ENCODE measurements around the gene CNTN1.

Gene CNTN1

DNA sequence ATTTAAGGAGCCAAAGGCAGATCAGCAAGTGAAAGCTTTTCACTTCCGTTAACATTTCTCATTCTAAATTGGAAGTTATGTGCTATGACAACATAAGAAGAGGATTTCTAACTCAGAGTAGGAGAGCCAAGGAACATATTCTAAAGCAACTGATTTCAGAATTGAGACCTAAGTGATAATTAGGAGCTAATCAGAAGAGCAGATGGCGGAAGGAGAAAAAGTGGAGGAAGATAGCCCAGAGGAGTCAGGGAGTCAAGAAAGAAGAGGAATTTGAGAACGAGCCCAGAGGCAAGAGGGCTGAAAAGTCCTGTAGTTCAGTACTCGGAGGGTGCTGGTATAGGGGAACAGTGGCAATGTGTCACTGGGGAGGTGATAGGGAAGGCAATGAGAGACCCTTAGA is 162.4 kb downstream of the CNTN1 start:
- DNase-seq: no peak
- Histone ChIP-seq H3K36me3 (ENCODE audit: control insufficient read depth in 1 of 2, insufficient read depth in 2 of 2, low read depth in 1 of 2, low read length in 2 of 2) (no peaks in the 10 kb centered on the region), H2BK12ac (ENCODE audit: low read length in 2 of 2) (no peak overlapping the region), H3K4ac (ENCODE audit: low read depth in 1 of 2, low read length in 2 of 2) (no peak overlapping the region), H3K27me3 (ENCODE audit: control insufficient read depth in 1 of 2, insufficient read depth in 1 of 2, low read length in 2 of 2) (no peaks in the 10 kb centered on the region), H3K4me2 (ENCODE audit: low read length, poor library complexity, severe bottlenecking) (no peak overlapping the region), H3K4me1 (ENCODE audit: control insufficient read depth, insufficient read depth, low read depth, low read length) (no peaks in the 10 kb centered on the region), H3K9me3 (ENCODE audit: control insufficient read depth, low read length) (no peaks in the 10 kb centered on the region), H3K4me3 (ENCODE audit: insufficient read depth in 1 of 2, low read depth in 1 of 2, low read length in 2 of 2) (no peak overlapping the region), H2AK5ac (ENCODE audit: low read length, severe bottlenecking) (no peak overlapping the region), H3K27ac (ENCODE audit: low read length, poor library complexity, severe bottlenecking) (no peak overlapping the region), H3K79me1 (replicated peaks; ENCODE audit: low read length, poor library complexity, severe bottlenecking) (no peaks in the 10 kb centered on the region), H4K91ac (ENCODE audit: low read length) (no peak overlapping the region), H3K23ac (ENCODE audit: low read length in 2 of 2) (no peak overlapping the region), H2BK120ac (ENCODE audit: low read depth, low read length) (no peak overlapping the region), H4K8ac (ENCODE audit: low read length) (no peak overlapping the region), H2BK15ac (ENCODE audit: low read depth, poor library complexity, severe bottlenecking) (no peak overlapping the region), H2BK5ac (ENCODE audit: low read depth, low read length, poor library complexity, severe bottlenecking) (no peak overlapping the region), H3K18ac (ENCODE audit: low read depth in 1 of 2, low read length in 2 of 2) (no peak overlapping the region), H3K14ac (ENCODE audit: low read length in 2 of 2) (no peak overlapping the region), H2AFZ (ENCODE audit: low read depth, low read length) (no peak overlapping the region), H3K9ac (ENCODE audit: low read length) (no peak overlapping the region)
- WGBS: 53% methylated on average over 3 of the region's 4 CpGs

DNA sequence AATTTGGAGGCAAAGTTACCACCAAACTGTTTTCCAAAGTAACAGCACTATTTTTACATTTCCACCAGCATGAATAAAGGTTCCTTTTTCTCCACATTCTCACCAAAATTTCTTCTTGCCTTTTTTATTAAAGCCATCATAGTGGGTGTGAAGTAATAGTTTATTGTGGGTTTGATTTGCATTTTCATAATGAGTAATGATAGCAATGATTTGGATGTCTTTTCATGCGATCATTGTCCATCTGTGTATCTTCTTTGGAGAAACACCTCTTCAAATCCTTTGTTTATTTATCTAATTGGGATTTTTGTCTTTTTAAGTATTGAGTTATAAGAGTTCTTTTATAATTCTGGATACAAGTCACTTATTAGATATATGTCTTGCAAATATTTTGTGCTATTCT is 172.7 kb downstream of the CNTN1 start:
- Histone ChIP-seq H4K8ac (ENCODE audit: low read length) (no peak overlapping the region), H2BK120ac (ENCODE audit: low read depth, low read length) (no peak overlapping the region), H4K91ac (ENCODE audit: low read length) (no peak overlapping the region), H3K4me3 (ENCODE audit: insufficient read depth in 1 of 2, low read depth in 1 of 2, low read length in 2 of 2) (no peak overlapping the region), H3K4me1 (ENCODE audit: control insufficient read depth, insufficient read depth, low read depth, low read length) (no peaks in the 10 kb centered on the region), H2BK15ac (ENCODE audit: low read depth, poor library complexity, severe bottlenecking) (no peak overlapping the region), H3K18ac (ENCODE audit: low read depth in 1 of 2, low read length in 2 of 2) (no peak overlapping the region), H2BK5ac (ENCODE audit: low read depth, low read length, poor library complexity, severe bottlenecking) (no peak overlapping the region), H3K14ac (ENCODE audit: low read length in 2 of 2) (no peak overlapping the region), H3K27me3 (ENCODE audit: control insufficient read depth in 1 of 2, insufficient read depth in 1 of 2, low read length in 2 of 2) (no peaks in the 10 kb centered on the region), H3K23ac (ENCODE audit: low read length in 2 of 2) (no peak overlapping the region), H3K9ac (ENCODE audit: low read length) (no peak overlapping the region), H3K27ac (ENCODE audit: low read length, poor library complexity, severe bottlenecking) (no peak overlapping the region), H2BK12ac (ENCODE audit: low read length in 2 of 2) (no peak overlapping the region), H3K36me3 (ENCODE audit: control insufficient read depth in 1 of 2, insufficient read depth in 2 of 2, low read depth in 1 of 2, low read length in 2 of 2) (no peaks in the 10 kb centered on the region), H3K4me2 (ENCODE audit: low read length, poor library complexity, severe bottlenecking) (no peak overlapping the region), H3K9me3 (ENCODE audit: control insufficient read depth, low read length) (no peaks in the 10 kb centered on the region), H3K79me1 (replicated peaks; ENCODE audit: low read length, poor library complexity, severe bottlenecking) (no peaks in the 10 kb centered on the region), H3K4ac (ENCODE audit: low read depth in 1 of 2, low read length in 2 of 2) (no peak overlapping the region), H2AK5ac (ENCODE audit: low read length, severe bottlenecking) (no peak overlapping the region), H2AFZ (ENCODE audit: low read depth, low read length) (no peak overlapping the region)
- WGBS: 100% methylated on average over 1 of the region's 1 CpG
- no peak for DNase-seq

DNA sequence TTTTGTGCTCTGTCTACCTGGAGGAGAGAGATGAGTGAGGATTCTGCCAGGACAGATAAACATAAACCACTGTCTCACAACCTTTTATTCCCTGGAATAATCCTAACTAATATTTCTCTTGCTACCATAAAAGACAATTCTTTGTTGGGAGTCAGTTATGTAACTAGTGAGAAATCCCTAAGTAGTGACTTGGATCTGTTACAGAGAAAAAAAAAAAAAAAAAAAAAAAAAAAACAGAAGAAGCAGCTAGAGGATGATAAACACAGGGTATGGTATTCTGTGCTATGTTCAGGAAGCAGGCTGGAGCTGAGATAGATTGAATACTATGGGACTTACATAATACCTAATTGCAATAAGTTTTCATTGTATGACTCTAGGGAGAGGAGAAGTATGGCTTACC is 178.7 kb downstream of the CNTN1 start:
- no peak overlapping the region for H3K9ac ChIP-seq (ENCODE audit: low read length)
- no peaks in the 10 kb centered on the region for H3K79me1 ChIP-seq (replicated peaks; ENCODE audit: low read length, poor library complexity, severe bottlenecking)
- H2BK5ac ChIP-seq (ENCODE audit: low read depth, low read length, poor library complexity, severe bottlenecking): no peak overlapping the region
- H3K4ac ChIP-seq (ENCODE audit: low read depth in 1 of 2, low read length in 2 of 2): no peak overlapping the region
- no peak overlapping the region for H3K4me3 ChIP-seq (ENCODE audit: insufficient read depth in 1 of 2, low read depth in 1 of 2, low read length in 2 of 2)
- no peak overlapping the region for H4K8ac ChIP-seq (ENCODE audit: low read length)
- H3K23ac ChIP-seq (ENCODE audit: low read length in 2 of 2): no peak overlapping the region
- H2BK12ac ChIP-seq (ENCODE audit: low read length in 2 of 2): no peak overlapping the region
- H3K36me3 ChIP-seq (ENCODE audit: control insufficient read depth in 1 of 2, insufficient read depth in 2 of 2, low read depth in 1 of 2, low read length in 2 of 2): no peaks in the 10 kb centered on the region
- H2AK5ac ChIP-seq (ENCODE audit: low read length, severe bottlenecking): no peak overlapping the region
- H3K14ac ChIP-seq (ENCODE audit: low read length in 2 of 2): no peak overlapping the region
- H3K27me3 ChIP-seq (ENCODE audit: control insufficient read depth in 1 of 2, insufficient read depth in 1 of 2, low read length in 2 of 2): no peaks in the 10 kb centered on the region
- H3K4me1 ChIP-seq (ENCODE audit: control insufficient read depth, insufficient read depth, low read depth, low read length): no peaks in the 10 kb centered on the region
- no peaks in the 10 kb centered on the region for H3K9me3 ChIP-seq (ENCODE audit: control insufficient read depth, low read length)
- DNase-seq: no peak
- H2BK15ac ChIP-seq (ENCODE audit: low read depth, poor library complexity, severe bottlenecking): no peak overlapping the region
- no peak overlapping the region for H3K4me2 ChIP-seq (ENCODE audit: low read length, poor library complexity, severe bottlenecking)
- H3K18ac ChIP-seq (ENCODE audit: low read depth in 1 of 2, low read length in 2 of 2): no peak overlapping the region
- H3K27ac ChIP-seq (ENCODE audit: low read length, poor library complexity, severe bottlenecking): no peak overlapping the region
- H2AFZ ChIP-seq (ENCODE audit: low read depth, low read length): no peak overlapping the region
- H4K91ac ChIP-seq (ENCODE audit: low read length): no peak overlapping the region
- no peak overlapping the region for H2BK120ac ChIP-seq (ENCODE audit: low read depth, low read length)

DNA sequence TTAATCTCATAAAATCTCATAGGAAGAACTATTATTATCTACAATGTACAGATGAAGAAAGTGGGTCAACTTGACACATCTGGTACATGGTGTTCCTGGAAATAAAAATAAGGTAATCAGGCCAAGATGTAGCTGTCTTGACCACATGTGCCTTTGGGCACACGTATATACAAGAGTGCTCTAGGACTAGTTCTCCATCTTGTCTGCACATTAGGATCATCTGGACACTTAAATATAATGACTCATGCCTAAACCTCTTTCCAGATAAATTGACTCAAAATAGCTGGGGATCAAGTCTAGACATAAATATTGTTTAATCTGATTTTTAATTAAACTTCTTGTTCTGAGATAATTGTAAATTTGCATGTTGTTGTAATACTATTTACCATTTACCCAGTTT is 182.6 kb downstream of the CNTN1 start:
- H4K8ac ChIP-seq (ENCODE audit: low read length): no peak overlapping the region
- H3K27ac ChIP-seq (ENCODE audit: low read length, poor library complexity, severe bottlenecking): no peak overlapping the region
- no peak overlapping the region for H3K9ac ChIP-seq (ENCODE audit: low read length)
- H3K36me3 ChIP-seq (ENCODE audit: control insufficient read depth in 1 of 2, insufficient read depth in 2 of 2, low read depth in 1 of 2, low read length in 2 of 2): no peaks in the 10 kb centered on the region
- no peak for DNase-seq
- no peak overlapping the region for H2BK15ac ChIP-seq (ENCODE audit: low read depth, poor library complexity, severe bottlenecking)
- no peak overlapping the region for H2BK5ac ChIP-seq (ENCODE audit: low read depth, low read length, poor library complexity, severe bottlenecking)
- WGBS: 56% methylated on average over 1 of the region's 1 CpG
- H3K23ac ChIP-seq (ENCODE audit: low read length in 2 of 2): no peak overlapping the region
- no peaks in the 10 kb centered on the region for H3K79me1 ChIP-seq (replicated peaks; ENCODE audit: low read length, poor library complexity, severe bottlenecking)
- H3K27me3 ChIP-seq (ENCODE audit: control insufficient read depth in 1 of 2, insufficient read depth in 1 of 2, low read length in 2 of 2): no peaks in the 10 kb centered on the region
- no peak overlapping the region for H2BK12ac ChIP-seq (ENCODE audit: low read length in 2 of 2)
- no peak overlapping the region for H3K4me3 ChIP-seq (ENCODE audit: insufficient read depth in 1 of 2, low read depth in 1 of 2, low read length in 2 of 2)
- H3K18ac ChIP-seq (ENCODE audit: low read depth in 1 of 2, low read length in 2 of 2): no peak overlapping the region
- H2BK120ac ChIP-seq (ENCODE audit: low read depth, low read length): no peak overlapping the region
- no peak overlapping the region for H3K4me2 ChIP-seq (ENCODE audit: low read length, poor library complexity, severe bottlenecking)
- no peak overlapping the region for H4K91ac ChIP-seq (ENCODE audit: low read length)
- H3K4ac ChIP-seq (ENCODE audit: low read depth in 1 of 2, low read length in 2 of 2): no peak overlapping the region
- H3K9me3 ChIP-seq (ENCODE audit: control insufficient read depth, low read length): no peaks in the 10 kb centered on the region
- H3K4me1 ChIP-seq (ENCODE audit: control insufficient read depth, insufficient read depth, low read depth, low read length): no peaks in the 10 kb centered on the region
- no peak overlapping the region for H3K14ac ChIP-seq (ENCODE audit: low read length in 2 of 2)
- H2AK5ac ChIP-seq (ENCODE audit: low read length, severe bottlenecking): no peak overlapping the region
- H2AFZ ChIP-seq (ENCODE audit: low read depth, low read length): no peak overlapping the region

Measured in mesenchymal stem cell (in vitro differentiated cells and primary cell).